PC-3 (cell line): Measurements from ENCODE around the gene SKAP1. TPM values are rescaled to one million over a fixed set of nuclear protein-coding genes. Genes with fewer than 3 reads are reported as not detected.
"Not testable (repeated sequence)": the region's sequence is repeated elsewhere in the genome, so short reads cannot be mapped to it uniquely, and the experiment has no call there.

Source experiments
- ATAC-seq: fragments of 200-7000 bp; cut with Tn5 transposase; 2 replicates; pipeline ENCODE4 v1.9.1; 2020; ENCODE audit warnings: mild to moderate bottlenecking, moderate library complexity
- BruUV-seq: library from RNA; stranded (reverse); fragments of 400-500 nt; replicated peaks from 2 replicates; lab custom pipeline; 2021; lab: Mats Ljungman, UMichigan
- CTCF ChIA-PET: fragments of 300-600 bp; sonication (Branson Sonifier 250); formaldehyde crosslinking; loops from one replicate; lab custom pipeline; 2022; ENCODE audit warnings: antibody characterized with exemption; lab: Charles Lee
- POLR2A ChIA-PET: fragments of 300-600 bp; sonication (Branson Sonifier 250); formaldehyde crosslinking; loops from one replicate; lab custom pipeline; 2022; ENCODE audit warnings: antibody characterized with exemption; ENCODE audit not compliant: unreplicated experiment; lab: Charles Lee
- DNase-seq: peaks from one replicate; pipeline ENCODE4 v3.0.0-alpha.2; 2015
- H2AFZ ChIP-seq: fragments of 300-600 bp; sonication (generic); 2 replicates; pipeline ENCODE4 v1.6.0; 2016; ENCODE audit warnings: antibody characterized with exemption, low read length
- H3F3A ChIP-seq: fragments of 300-600 bp; sonication (generic); one replicate; pipeline ENCODE4 v1.6.0; 2017; ENCODE audit warnings: antibody characterized with exemption, low read length, control low read depth, mild to moderate bottlenecking; ENCODE audit not compliant: unreplicated experiment
- H3K27ac ChIP-seq: fragments of 300-600 bp; sonication (generic); 2 replicates; pipeline ENCODE4 v1.5.1; 2016; ENCODE audit warnings: mild to moderate bottlenecking, low read length
- H3K27me3 ChIP-seq: fragments of 300-600 bp; sonication (generic); 2 replicates; pipeline ENCODE4 v1.6.1; 2016; ENCODE audit warnings: low read length, mixed read lengths
- H3K36me3 ChIP-seq: fragments of 300-600 bp; sonication (generic); 2 replicates; pipeline ENCODE4 v1.6.1; 2016; ENCODE audit warnings: low read depth, mixed run types, low read length, mixed read lengths
- H3K4me1 ChIP-seq: fragments of 300-600 bp; sonication (generic); 2 replicates; pipeline ENCODE4 v1.5.1; 2016; ENCODE audit warnings: low read length; ENCODE audit not compliant: insufficient read depth
- H3K4me2 ChIP-seq: fragments of 300-600 bp; sonication (generic); 2 replicates; pipeline ENCODE4 v1.6.0; 2016; ENCODE audit warnings: low read length
- H3K4me3 ChIP-seq: fragments of 300-600 bp; sonication (generic); 2 replicates; pipeline ENCODE4 v1.5.1; 2016; ENCODE audit warnings: mild to moderate bottlenecking, low read length, mixed read lengths
- H3K79me2 ChIP-seq: fragments of 300-600 bp; sonication (generic); 2 replicates; pipeline ENCODE4 v1.6.1; 2017; ENCODE audit warnings: low read length, mixed read lengths
- H3K9ac ChIP-seq: fragments of 300-600 bp; sonication (generic); 2 replicates; pipeline ENCODE4 v1.6.0; 2016; ENCODE audit warnings: mild to moderate bottlenecking, low read length
- H3K9me2 ChIP-seq: fragments of 300-600 bp; sonication (generic); replicated peaks from 2 replicates; pipeline ENCODE4 v1.6.1; 2016; ENCODE audit warnings: mixed run types, low read length, mixed read lengths
- H3K9me3 ChIP-seq: fragments of 300-600 bp; sonication (generic); 2 replicates; pipeline ENCODE4 v1.6.1; 2016; ENCODE audit warnings: low read length, mixed read lengths
- H4K20me1 ChIP-seq: fragments of 300-600 bp; sonication (generic); 2 replicates; pipeline ENCODE4 v1.6.1; 2016; ENCODE audit warnings: low read length, mixed read lengths
- CTCF ChIP-seq: fragments of 300-600 bp; sonication (generic); conservative IDR thresholded peaks from 2 replicates; pipeline ENCODE4 v1.5.1; 2017; ENCODE audit warnings: antibody characterized with exemption, low read depth, mild to moderate bottlenecking, low read length
- EZH2 ChIP-seq: fragments of 300-600 bp; sonication (generic); IDR thresholded peaks from one replicate; pipeline ENCODE4 v1.6.1; 2017; ENCODE audit warnings: antibody characterized with exemption, mild to moderate bottlenecking, low read length; ENCODE audit not compliant: unreplicated experiment
- EZH2phosphoT487 ChIP-seq: fragments of 300-600 bp; sonication (generic); IDR thresholded peaks from 2 replicates; pipeline ENCODE4 v1.6.1; 2018; ENCODE audit warnings: mild to moderate bottlenecking, antibody characterized with exemption, low read length, borderline replicate concordance
- intact Hi-C: fragments of 100-400 bp; cut with micrococcal nuclease; formaldehyde crosslinking; loops from 2 replicates; pipeline ENCODE4 v1.9.0; 2023
- total RNA-seq: library from RNA; depleted of rRNA; stranded (reverse); fragments of >200 nt; gene quantifications from 2 replicates; pipeline ENCODE4 v1.2.3, GENCODE V29; 2014

The SKAP1 gene
- total RNA-seq, 1 experiment from 2014 or later: not detected

DNA sequence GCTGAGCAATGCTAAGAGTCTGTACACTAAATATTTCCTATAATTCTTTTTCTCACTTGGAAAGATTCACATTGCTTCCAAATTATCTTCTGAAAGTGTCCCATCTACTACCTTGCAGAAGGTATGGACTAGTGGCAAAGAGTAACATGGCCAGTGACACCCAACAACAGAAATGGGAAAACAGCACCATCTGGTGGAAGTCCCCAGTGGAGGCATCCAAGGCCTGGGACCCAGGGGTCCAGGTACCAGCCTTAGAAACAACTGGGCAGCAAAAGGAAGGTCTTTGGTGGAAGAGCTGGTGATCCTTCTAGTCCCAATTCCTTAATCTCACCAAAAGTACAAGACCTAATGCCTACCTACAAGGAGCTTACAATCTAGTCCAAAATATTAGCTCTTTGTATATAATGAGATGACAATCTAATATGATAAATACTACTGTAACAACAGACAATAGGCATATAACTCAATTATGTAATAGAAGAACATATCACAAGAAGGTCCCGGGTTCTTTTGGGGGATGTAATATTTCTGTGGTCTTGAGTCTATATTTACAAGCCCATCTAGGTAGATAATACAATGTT lies 55.3 kb downstream of the SKAP1 start:
- Histone ChIP-seq H3F3A (no peaks in the 10 kb centered on the region), H3K4me1 (no peaks in the 10 kb centered on the region), H3K9ac (no peak overlapping the region), H3K4me2 (no peak overlapping the region), H3K9me3 (no peaks in the 10 kb centered on the region), H3K79me2 (no peaks in the 10 kb centered on the region), H3K27ac (no peak overlapping the region), H4K20me1 (no peaks in the 10 kb centered on the region), H3K9me2 (no peaks in the 10 kb centered on the region), H3K4me3 (no peak overlapping the region), H2AFZ (no peak overlapping the region), H3K27me3 (no peaks in the 10 kb centered on the region), H3K36me3 (no peaks in the 10 kb centered on the region)
- ChIA-PET CTCF (no interaction called here), POLR2A (interaction anchor here (0.6 kb wide), 1 partner anchor 250 kb away, joined by 4 read pairs; no protein-coding TSS in a partner anchor)
- intact Hi-C loops: loop anchor here (1.0 kb wide), 1 partner anchor 221 kb away; no protein-coding TSS in a partner anchor
- ATAC-seq (peak; percentile 91), DNase-seq (peak; percentile 72)
- BruUV-seq: no TSS peak
- TF ChIP-seq EZH2 (no peak), CTCF (peak; percentile 89)

- DNase-seq (no peak), ATAC-seq (no peak)
- intact Hi-C loops: loop anchor here (1.0 kb wide), 1 partner anchor 221 kb away; no protein-coding TSS in a partner anchor
- H3K4me3 ChIP-seq: no peak overlapping the region
- H3K27me3 ChIP-seq: no peaks in the 10 kb centered on the region
- no peak overlapping the region for H3K27ac ChIP-seq
- H3K9ac ChIP-seq: no peak overlapping the region
- BruUV-seq: no TSS peak
- H3K4me2 ChIP-seq: no peak overlapping the region
- H3K79me2 ChIP-seq: no peaks in the 10 kb centered on the region
- no peaks in the 10 kb centered on the region for H3K9me3 ChIP-seq
- TF ChIP-seq EZH2 (no peak), CTCF (no peak), EZH2phosphoT487 (no peak)
- CTCF ChIA-PET: interaction anchor here (0.6 kb wide), 2 partner anchors 18 to 98 kb away, joined by 3 to 4 read pairs; no protein-coding TSS in a partner anchor
- POLR2A ChIA-PET: no interaction called here
- no peaks in the 10 kb centered on the region for H3K9me2 ChIP-seq
- no peaks in the 10 kb centered on the region for H3K36me3 ChIP-seq
- no peak overlapping the region for H2AFZ ChIP-seq
- H3K4me1 ChIP-seq: no peaks in the 10 kb centered on the region
- no peaks in the 10 kb centered on the region for H4K20me1 ChIP-seq
- no peaks in the 10 kb centered on the region for H3F3A ChIP-seq
Measured at GRCh38 chr17:48373883-48374282, 56.1 kb downstream of the SKAP1 start.

DNA sequence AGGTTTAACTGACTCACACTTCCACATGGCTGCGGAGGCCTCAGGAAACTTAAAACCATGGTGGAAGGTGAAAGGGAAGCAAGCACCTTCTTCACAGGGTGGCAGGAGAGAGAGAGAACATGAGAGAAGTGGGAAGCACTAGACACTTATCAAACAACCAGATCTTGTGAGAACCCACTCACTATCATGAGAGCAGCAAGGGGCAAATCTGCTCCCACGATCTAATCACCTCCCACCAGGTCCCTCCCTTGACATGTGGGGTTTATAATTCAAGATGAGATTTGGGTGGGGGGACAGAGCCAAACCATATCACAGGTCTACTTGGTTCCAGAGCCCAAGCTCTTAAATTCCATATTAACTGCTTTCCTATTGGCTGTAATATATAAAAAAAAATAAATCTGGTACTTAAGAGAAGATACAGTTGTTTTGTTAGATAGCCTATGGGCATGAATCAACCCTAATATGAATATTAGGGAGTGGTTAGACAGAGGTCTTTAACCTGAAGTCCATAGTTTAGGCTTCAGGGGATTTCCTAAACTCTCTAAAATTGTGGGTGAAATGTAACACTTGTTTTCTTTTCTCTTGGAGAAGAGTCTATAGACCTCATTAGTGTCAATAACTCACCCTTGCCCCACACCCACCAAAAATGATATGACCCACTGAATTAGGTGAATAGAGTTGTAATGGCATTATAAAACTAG lies 56.7 kb downstream of the SKAP1 start:
- DNase-seq (no peak), ATAC-seq (no peak)
- intact Hi-C loops: no loop called here
- Histone ChIP-seq H4K20me1 (no peaks in the 10 kb centered on the region), H3K9me2 (no peaks in the 10 kb centered on the region), H3K27ac (no peak overlapping the region), H3K4me1 (no peaks in the 10 kb centered on the region), H3K9me3 (no peaks in the 10 kb centered on the region), H3K9ac (no peak overlapping the region), H3K79me2 (no peaks in the 10 kb centered on the region), H3K4me2 (no peak overlapping the region), H3K36me3 (no peaks in the 10 kb centered on the region), H3F3A (no peaks in the 10 kb centered on the region), H3K27me3 (no peaks in the 10 kb centered on the region), H3K4me3 (no peak overlapping the region), H2AFZ (no peak overlapping the region)
- no TSS peak for BruUV-seq
- CTCF ChIA-PET: interaction anchor here (0.6 kb wide), 4 partner anchors 17 to 196 kb away, joined by 3 to 5 read pairs (median 4); no protein-coding TSS in a partner anchor
- POLR2A ChIA-PET: no interaction called here
- TF ChIP-seq CTCF (no peak), EZH2 (no peak), EZH2phosphoT487 (no peak)

DNA sequence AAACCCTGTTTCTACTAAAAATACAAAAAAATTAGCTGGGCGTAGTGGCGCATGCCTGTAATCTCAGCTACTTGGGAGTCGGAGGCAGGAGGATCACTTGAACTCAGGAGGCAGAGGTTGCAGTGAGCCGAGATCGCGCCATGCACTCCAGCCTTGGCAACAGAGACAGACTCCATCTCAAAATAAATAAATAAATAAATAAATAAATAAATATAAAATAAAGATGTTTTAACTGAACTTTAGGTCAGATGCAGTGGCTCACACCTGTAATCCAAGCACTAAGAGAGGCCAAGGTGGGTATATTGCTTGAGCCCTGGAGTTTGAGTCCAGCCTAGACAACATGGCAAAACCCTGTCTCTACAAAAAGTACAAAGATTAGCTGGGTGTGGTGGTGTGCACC lies 61.0 kb downstream of the SKAP1 start:
- H3K79me2 ChIP-seq, H3K9me2 ChIP-seq, ATAC-seq, H3K4me2 ChIP-seq, intact Hi-C loops, H3K27me3 ChIP-seq, H3K27ac ChIP-seq, H3F3A ChIP-seq, H4K20me1 ChIP-seq, BruUV-seq, H3K36me3 ChIP-seq, H2AFZ ChIP-seq, H3K4me1 ChIP-seq, H3K9ac ChIP-seq, POLR2A ChIA-PET, H3K4me3 ChIP-seq, H3K9me3 ChIP-seq, DNase-seq: not testable (repeated sequence)
- CTCF ChIA-PET: interaction anchor here (1.1 kb wide), 1 partner anchor 33 kb away, joined by 4 read pairs; no protein-coding TSS in a partner anchor
